Erythroblast (primary cell): ENCODE data around the gene TENT4B.

Experiments used
- GATA1 ChIP-seq: IDR thresholded peaks from 2 replicates; pipeline ENCODE4 v1.6.1; 2011; ENCODE audit warnings: low read depth, mild to moderate bottlenecking, control low read depth, low read length, moderate library complexity
- POLR2A ChIP-seq: IDR thresholded peaks from 2 replicates; pipeline ENCODE4 v1.6.1; 2011; ENCODE audit warnings: mild to moderate bottlenecking, low read length

DNA sequence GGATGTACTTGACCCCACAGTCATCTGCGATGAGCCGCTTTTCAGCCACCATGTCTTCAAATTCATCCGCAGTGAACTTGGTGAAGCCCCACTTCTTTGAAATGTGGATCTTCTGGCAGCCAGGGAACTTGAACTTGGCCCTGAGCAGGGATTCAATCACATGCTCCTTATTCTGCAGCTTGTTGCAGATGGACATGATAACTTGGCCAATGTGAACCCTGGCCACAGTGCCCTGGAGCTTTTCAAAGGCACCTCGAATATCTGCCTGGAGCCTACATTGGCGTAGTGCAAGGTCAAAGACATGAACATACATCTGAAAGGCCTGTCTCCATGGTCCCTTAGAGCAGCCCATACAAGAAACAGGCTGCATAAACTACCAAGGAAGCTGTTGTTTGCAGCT, 1.8 kb upstream of the TENT4B start:
- TF ChIP-seq POLR2A (no peak), GATA1 (no peak)
